GM10266 (cell line): ENCODE measurements around the gene WNT7A.

ENCODE experiments used
- DNase-seq: peaks from one replicate; pipeline ENCODE4 v3.0.0; 2012; ENCODE audit errors: extremely low spot score
- TF ChIP-seq, protein P1 (sequence below): IDR thresholded peaks from 2 replicates; pipeline ENCODE4 v1.5.1; 2012; ENCODE audit warnings: mild to moderate bottlenecking, low read depth; ENCODE audit not compliant: control insufficient read depth, insufficient read depth; ENCODE audit errors: missing control alignments

Gene WNT7A

GRCh38 chr3:13868844-13869724, 10.8 kb downstream of the WNT7A start:
- DNase-seq = no peak
- TF ChIP-seq, protein P1, sequence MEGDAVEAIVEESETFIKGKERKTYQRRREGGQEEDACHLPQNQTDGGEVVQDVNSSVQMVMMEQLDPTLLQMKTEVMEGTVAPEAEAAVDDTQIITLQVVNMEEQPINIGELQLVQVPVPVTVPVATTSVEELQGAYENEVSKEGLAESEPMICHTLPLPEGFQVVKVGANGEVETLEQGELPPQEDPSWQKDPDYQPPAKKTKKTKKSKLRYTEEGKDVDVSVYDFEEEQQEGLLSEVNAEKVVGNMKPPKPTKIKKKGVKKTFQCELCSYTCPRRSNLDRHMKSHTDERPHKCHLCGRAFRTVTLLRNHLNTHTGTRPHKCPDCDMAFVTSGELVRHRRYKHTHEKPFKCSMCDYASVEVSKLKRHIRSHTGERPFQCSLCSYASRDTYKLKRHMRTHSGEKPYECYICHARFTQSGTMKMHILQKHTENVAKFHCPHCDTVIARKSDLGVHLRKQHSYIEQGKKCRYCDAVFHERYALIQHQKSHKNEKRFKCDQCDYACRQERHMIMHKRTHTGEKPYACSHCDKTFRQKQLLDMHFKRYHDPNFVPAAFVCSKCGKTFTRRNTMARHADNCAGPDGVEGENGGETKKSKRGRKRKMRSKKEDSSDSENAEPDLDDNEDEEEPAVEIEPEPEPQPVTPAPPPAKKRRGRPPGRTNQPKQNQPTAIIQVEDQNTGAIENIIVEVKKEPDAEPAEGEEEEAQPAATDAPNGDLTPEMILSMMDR = no peak

DNA sequence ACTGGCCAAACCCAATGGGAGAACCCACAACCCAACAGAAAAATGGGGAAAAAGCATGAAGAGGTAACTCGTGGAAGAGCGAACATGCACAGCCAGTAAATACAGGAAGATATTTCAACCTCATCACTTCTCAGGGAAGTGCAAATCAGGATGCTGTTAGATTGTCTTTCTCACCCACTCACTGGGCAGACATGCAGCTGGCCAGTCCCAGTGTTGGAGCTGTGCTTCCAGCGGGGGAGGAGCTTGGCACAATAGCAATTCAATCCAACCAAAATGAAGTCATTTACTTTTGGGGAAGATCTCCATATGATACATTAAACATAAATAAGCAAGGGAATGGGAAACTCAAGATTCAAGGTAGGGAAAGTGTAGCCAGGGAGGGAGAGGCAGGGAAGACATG, 12.1 kb downstream of the WNT7A start:
- no peak for DNase-seq
- TF ChIP-seq, protein P1 = no peak

GRCh38 chr3:13866041-13866965, 13.6 kb downstream of the WNT7A start:
- DNase-seq = no peak
- TF ChIP-seq, protein P1 = no peak

DNA sequence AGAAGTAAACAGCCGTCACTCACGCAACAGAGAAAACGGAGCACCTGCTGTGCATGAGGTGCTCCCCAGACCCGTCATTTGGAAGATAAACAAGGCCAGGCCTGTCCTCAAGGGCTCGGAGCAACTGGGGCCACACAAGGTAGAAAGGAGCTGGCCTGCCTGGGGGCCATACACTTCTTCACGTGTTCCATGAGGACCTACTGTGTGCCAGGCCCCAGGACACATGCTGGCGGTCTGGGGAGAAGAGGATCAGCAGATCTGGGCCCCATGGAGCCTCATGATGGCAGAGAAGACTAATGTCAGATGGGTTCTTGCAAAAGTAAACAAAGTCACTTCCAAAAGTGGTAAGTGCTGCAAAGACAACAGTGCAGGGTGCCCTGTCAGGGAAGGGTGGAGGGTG, 14.3 kb downstream of the WNT7A start:
- TF ChIP-seq, protein P1 = no peak
- no peak for DNase-seq

DNA sequence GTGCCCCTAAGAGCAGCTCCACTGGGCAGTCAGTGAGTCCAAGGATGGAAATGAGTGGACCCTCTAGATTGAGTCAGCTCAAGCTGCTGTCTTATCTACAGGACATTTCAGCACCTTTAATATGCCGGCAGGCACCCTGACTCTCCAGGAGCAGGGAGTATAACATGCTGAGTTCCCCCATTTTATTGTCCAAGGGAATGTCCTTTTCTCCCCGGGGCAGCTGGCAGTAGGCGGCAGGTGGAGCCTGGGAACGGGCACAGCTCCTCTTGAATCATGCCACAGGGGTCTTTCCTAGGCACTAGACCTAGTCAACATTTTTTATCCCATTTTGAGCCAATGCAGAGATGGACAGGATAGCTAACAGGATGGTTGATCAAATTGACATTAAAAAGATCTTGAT, 14.8 kb downstream of the WNT7A start:
- no peak for DNase-seq
- TF ChIP-seq, protein P1 = no peak

GRCh38 chr3:13863965-13864595, 15.8 kb downstream of the WNT7A start:
- DNase-seq = no peak
- TF ChIP-seq, protein P1 = no peak
